Activated T-helper 1 cell treated with anti-CD3 and anti-CD28 coated beads, Interleukin-12 subunit alpha, Interleukin-12 subunit beta, Interleukin-2, Interleukin-4 antibody, amounts not matched to agents 30 ng/mL and 10 ng/mL and 1 ng/mL, durations not matched to agents 14 hours and 24 hours and 36 hours (primary cell): ENCODE data around the gene HEG1. TPM values are rescaled to one million over a fixed set of nuclear protein-coding genes. Genes with fewer than 3 reads are reported as not detected.

Experiments used
- DNase-seq: peaks from one replicate; pipeline ENCODE4 v3.0.0; 2021; ENCODE audit warnings: low spot score
- H3K27ac Mint-ChIP-seq: one replicate; pipeline ENCODE4 v1.8.0; 2021; ENCODE audit warnings: mild to moderate bottlenecking, mixed read lengths
- H3K27me3 Mint-ChIP-seq: one replicate; pipeline ENCODE4 v1.8.0; 2022; ENCODE audit warnings: mild to moderate bottlenecking, moderate library complexity, mixed read lengths; ENCODE audit not compliant: insufficient read depth
- H3K36me3 Mint-ChIP-seq: one replicate; pipeline ENCODE4 v1.8.0; 2021; ENCODE audit warnings: low read depth, mixed read lengths
- H3K4me1 Mint-ChIP-seq: one replicate; pipeline ENCODE4 v1.8.0; 2021; ENCODE audit warnings: low read depth, mixed read lengths
- H3K4me3 Mint-ChIP-seq: one replicate; pipeline ENCODE4 v1.8.0; 2021; ENCODE audit warnings: mild to moderate bottlenecking, moderate library complexity, mixed read lengths
- H3K9me3 Mint-ChIP-seq: one replicate; pipeline ENCODE4 v1.8.0; 2021; ENCODE audit warnings: mixed read lengths
- intact Hi-C: fragments of 100-400 bp; cut with micrococcal nuclease; formaldehyde crosslinking; loops from one replicate; pipeline ENCODE4 v1.15.1; 2024
- total RNA-seq: library from RNA; stranded (reverse); gene quantifications from 2 replicates; pipeline ENCODE4 v1.2.3, GENCODE V29; 2022

Gene HEG1
- total RNA-seq, 1 donor from 2014 or later: 45.1 TPM

- H3K27ac Mint-ChIP-seq: no peak overlapping the region
- no peaks in the 10 kb centered on the region for H3K36me3 Mint-ChIP-seq
- peaks cover 46% of the 10 kb centered on the region for H3K27me3 Mint-ChIP-seq
- no peak for DNase-seq
- no peaks in the 10 kb centered on the region for H3K9me3 Mint-ChIP-seq
- H3K4me3 Mint-ChIP-seq: no peak overlapping the region
- no peaks in the 10 kb centered on the region for H3K4me1 Mint-ChIP-seq
- intact Hi-C loops: no loop called here
Observed at GRCh38 chr3:125061646-125062045, 5.8 kb upstream of the HEG1 start.

GRCh38 chr3:125061170-125061569 lies 5.4 kb upstream of the HEG1 start:
- H3K36me3 Mint-ChIP-seq: no peaks in the 10 kb centered on the region
- no peak overlapping the region for H3K27ac Mint-ChIP-seq
- no peak overlapping the region for H3K4me3 Mint-ChIP-seq
- H3K4me1 Mint-ChIP-seq: no peaks in the 10 kb centered on the region
- intact Hi-C loops: no loop called here
- H3K9me3 Mint-ChIP-seq: no peaks in the 10 kb centered on the region
- no peak for DNase-seq
- peaks cover 46% of the 10 kb centered on the region for H3K27me3 Mint-ChIP-seq

- no peak overlapping the region for H3K4me3 Mint-ChIP-seq
- H3K9me3 Mint-ChIP-seq: no peaks in the 10 kb centered on the region
- peaks cover 3% of the 10 kb centered on the region for H3K4me1 Mint-ChIP-seq
- no peak for DNase-seq
- H3K27me3 Mint-ChIP-seq: peaks cover 44% of the 10 kb centered on the region
- intact Hi-C loops: no loop called here
- peaks cover 2% of the 10 kb centered on the region for H3K36me3 Mint-ChIP-seq
- H3K27ac Mint-ChIP-seq: no peak overlapping the region
Observed at GRCh38 chr3:125059488-125060245, 3.9 kb upstream of the HEG1 start.

- Mint-ChIP-seq H3K9me3 (no peaks in the 10 kb centered on the region), H3K27me3 (peaks cover 37% of the 10 kb centered on the region)
- intact Hi-C loops: no loop called here
Observed at GRCh38 chr3:125058959-125059358, 3.2 kb upstream of the HEG1 start.

GRCh38 chr3:125058529-125058928 lies 2.7 kb upstream of the HEG1 start:
- Mint-ChIP-seq H3K27me3 (peaks cover 34% of the 10 kb centered on the region), H3K27ac (no peak overlapping the region), H3K36me3 (peaks cover 14% of the 10 kb centered on the region), H3K4me1 (peaks cover 15% of the 10 kb centered on the region), H3K9me3 (no peaks in the 10 kb centered on the region), H3K4me3 (no peak overlapping the region)
- no peak for DNase-seq
- intact Hi-C loops: no loop called here

More at GRCh38 chr3:125058959-125059358, 3.2 kb upstream of the HEG1 start:
- Mint-ChIP-seq H3K36me3 (peaks cover 9% of the 10 kb centered on the region), H3K4me1 (peaks cover 10% of the 10 kb centered on the region), H3K4me3 (no peak overlapping the region), H3K27ac (no peak overlapping the region)
- DNase-seq: no peak

- H3K4me1 Mint-ChIP-seq: peaks cover 27% of the 10 kb centered on the region
- peaks cover 16% of the 10 kb centered on the region for H3K36me3 Mint-ChIP-seq
- no peak for DNase-seq
- intact Hi-C loops: loop anchor here (2.0 kb wide), 1 partner anchor 537 kb away; the partner anchor contains the start of gene OSBPL11
- no peaks in the 10 kb centered on the region for H3K9me3 Mint-ChIP-seq
- no peak overlapping the region for H3K27ac Mint-ChIP-seq
- peaks cover 28% of the 10 kb centered on the region for H3K27me3 Mint-ChIP-seq
- H3K4me3 Mint-ChIP-seq: peak overlapping the region; percentile 57
Observed at GRCh38 chr3:125057186-125057850, 1.5 kb upstream of the HEG1 start.

- DNase-seq: no peak
- peak overlapping the region; percentile 97 for H3K4me3 Mint-ChIP-seq
- H3K27me3 Mint-ChIP-seq: peaks cover 14% of the 10 kb centered on the region
- H3K4me1 Mint-ChIP-seq: peaks cover 45% of the 10 kb centered on the region
- H3K36me3 Mint-ChIP-seq: peaks cover 22% of the 10 kb centered on the region
- H3K27ac Mint-ChIP-seq: peak overlapping the region; percentile 87
- intact Hi-C loops: no loop called here
- H3K9me3 Mint-ChIP-seq: no peaks in the 10 kb centered on the region
Observed at GRCh38 chr3:125055331-125055912, 375 bp downstream of the HEG1 start.

- DNase-seq: peak; percentile 14
- H3K4me1 Mint-ChIP-seq: peaks cover 49% of the 10 kb centered on the region
- intact Hi-C loops: loop anchor here (5.0 kb wide), 3 partner anchors 148 to 402 kb away; no protein-coding TSS in a partner anchor
- H3K27ac Mint-ChIP-seq: peak overlapping the region; percentile 87
- no peaks in the 10 kb centered on the region for H3K9me3 Mint-ChIP-seq
- H3K36me3 Mint-ChIP-seq: peaks cover 24% of the 10 kb centered on the region
- H3K27me3 Mint-ChIP-seq: peaks cover 9% of the 10 kb centered on the region
- H3K4me3 Mint-ChIP-seq: peak overlapping the region; percentile 97
Observed at GRCh38 chr3:125054449-125055329, 1.1 kb downstream of the HEG1 start.

GRCh38 chr3:125054062-125054448 lies 1.7 kb downstream of the HEG1 start:
- Mint-ChIP-seq H3K4me1 (peaks cover 55% of the 10 kb centered on the region), H3K27me3 (peaks cover 9% of the 10 kb centered on the region), H3K9me3 (no peaks in the 10 kb centered on the region), H3K36me3 (peaks cover 30% of the 10 kb centered on the region), H3K27ac (peak overlapping the region; percentile 87), H3K4me3 (peak overlapping the region; percentile 97)
- intact Hi-C loops: loop anchor here (5.0 kb wide), 3 partner anchors 148 to 402 kb away; no protein-coding TSS in a partner anchor
- DNase-seq: no peak

GRCh38 chr3:125053304-125053699 lies 2.5 kb downstream of the HEG1 start:
- no peak for DNase-seq
- peaks cover 35% of the 10 kb centered on the region for H3K36me3 Mint-ChIP-seq
- H3K27ac Mint-ChIP-seq: no peak overlapping the region
- H3K4me1 Mint-ChIP-seq: peaks cover 60% of the 10 kb centered on the region
- H3K9me3 Mint-ChIP-seq: no peaks in the 10 kb centered on the region
- peak overlapping the region; percentile 97 for H3K4me3 Mint-ChIP-seq
- intact Hi-C loops: loop anchor here (2.0 to 5.0 kb wide), 4 partner anchors 71 to 401 kb away; no protein-coding TSS in a partner anchor
- H3K27me3 Mint-ChIP-seq: peaks cover 9% of the 10 kb centered on the region

GRCh38 chr3:125052624-125053303 lies 3.0 kb downstream of the HEG1 start:
- Mint-ChIP-seq H3K4me1 (peaks cover 63% of the 10 kb centered on the region), H3K27me3 (peaks cover 6% of the 10 kb centered on the region), H3K9me3 (no peaks in the 10 kb centered on the region), H3K27ac (peak overlapping the region; percentile 78), H3K36me3 (peaks cover 39% of the 10 kb centered on the region), H3K4me3 (peak overlapping the region; percentile 97)
- DNase-seq: no peak
- intact Hi-C loops: loop anchor here (1.0 to 5.0 kb wide), 6 partner anchors 17 to 400 kb away; no protein-coding TSS in a partner anchor
